DLD1 (cell line): ENCODE measurements around the gene ZNF549.
"Not testable (repeated sequence)": the region's sequence is repeated elsewhere in the genome, so short reads cannot be mapped to it uniquely, and the experiment has no call there.

Experiments
- in situ Hi-C: cut with HindIII; loops from 2 replicates; pipeline ENCODE4 v1.10.0; 2017; ENCODE audit warnings: low sequenced_read_pairs

ZNF549 gene

DNA sequence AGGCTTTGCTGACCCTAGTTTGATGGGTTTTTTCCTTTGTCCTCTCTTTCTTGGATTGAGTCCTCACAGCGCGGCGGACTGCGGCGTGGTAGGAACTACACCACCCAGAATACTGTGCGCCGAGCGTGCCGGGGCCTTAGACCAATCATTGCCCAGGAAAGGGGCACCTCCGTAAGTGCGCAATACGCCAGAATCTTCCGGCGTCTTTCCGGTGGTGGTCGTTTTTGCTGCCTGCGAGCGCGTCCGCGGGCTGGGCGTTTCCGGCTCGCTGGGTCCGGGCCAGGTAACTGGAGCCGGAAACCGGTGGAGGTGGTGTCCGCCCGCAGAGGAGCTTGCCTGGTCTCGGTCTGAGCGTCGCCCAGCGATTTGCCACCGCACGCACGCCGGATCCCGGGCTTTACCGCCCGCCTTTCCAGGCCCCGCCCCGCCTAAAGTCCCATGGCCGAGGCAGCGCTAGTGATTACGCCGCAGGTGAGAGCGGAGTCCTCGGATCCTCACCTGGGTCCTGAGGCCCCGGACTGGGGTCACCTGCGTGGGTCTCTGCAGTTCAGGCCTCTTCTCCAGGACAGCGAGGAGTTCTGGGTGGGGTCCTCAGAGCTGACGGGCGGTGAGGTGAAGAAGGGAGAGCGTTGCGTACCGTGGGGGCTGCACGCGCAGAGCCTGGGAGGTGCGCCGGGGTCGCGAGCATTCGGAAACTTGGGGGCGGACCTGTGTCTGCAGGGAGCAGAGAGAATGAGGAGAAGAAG, at the start of gene ZNF549:
Gene ZNF549, plus strand, starts transcription at position 221 of the 746 bp plus-strand sequence. Its CDS starts 218 bp downstream, at position 439.
- in situ Hi-C loops: no loop called here

DNA sequence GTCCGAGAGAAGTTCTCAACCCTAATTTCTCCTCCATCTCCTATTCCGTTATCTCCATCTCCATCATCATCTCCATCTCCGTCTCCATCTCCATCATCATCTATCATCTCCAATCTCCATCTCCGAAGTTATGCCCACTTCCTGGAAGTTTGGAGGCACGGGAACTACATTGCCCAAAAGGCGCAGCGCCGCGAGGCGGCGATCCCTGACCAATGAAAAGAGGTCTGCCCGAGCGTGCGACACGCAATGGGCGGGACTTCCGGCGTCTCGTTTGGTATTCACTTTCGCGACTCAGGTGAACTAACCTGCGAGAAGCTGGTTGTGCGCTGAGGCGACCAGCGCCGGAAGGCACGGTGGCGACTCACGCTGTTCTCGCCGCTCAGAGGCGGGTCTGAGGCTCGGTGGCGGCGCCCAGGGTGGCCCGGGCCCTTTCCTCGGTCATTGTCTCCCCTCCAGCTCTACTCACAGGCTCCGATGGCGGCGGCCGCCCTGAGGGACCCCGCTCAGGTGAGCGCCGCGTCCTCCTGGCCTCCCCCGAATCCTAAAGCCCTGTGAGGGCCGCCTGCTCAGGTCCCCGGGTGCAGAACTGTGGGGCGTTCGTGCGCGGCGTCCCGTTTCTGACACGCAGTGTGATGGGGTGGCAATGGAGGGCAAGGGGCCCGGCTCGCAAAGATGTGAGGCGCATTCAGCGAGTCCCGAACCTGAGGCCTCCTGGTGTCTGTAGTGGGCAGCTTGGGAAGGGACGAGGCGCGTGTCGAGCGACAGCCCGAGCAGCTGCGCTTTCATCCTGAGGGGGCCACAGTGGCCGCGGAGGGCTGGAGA, 39.5 kb upstream of the ZNF549 start, which contains the start of gene ZNF419:
Gene ZNF419, plus strand, starts transcription at position 274 of the 822 bp plus-strand sequence. Its CDS starts 201 bp downstream, at position 475.
- in situ Hi-C loops: not testable (repeated sequence)

DNA sequence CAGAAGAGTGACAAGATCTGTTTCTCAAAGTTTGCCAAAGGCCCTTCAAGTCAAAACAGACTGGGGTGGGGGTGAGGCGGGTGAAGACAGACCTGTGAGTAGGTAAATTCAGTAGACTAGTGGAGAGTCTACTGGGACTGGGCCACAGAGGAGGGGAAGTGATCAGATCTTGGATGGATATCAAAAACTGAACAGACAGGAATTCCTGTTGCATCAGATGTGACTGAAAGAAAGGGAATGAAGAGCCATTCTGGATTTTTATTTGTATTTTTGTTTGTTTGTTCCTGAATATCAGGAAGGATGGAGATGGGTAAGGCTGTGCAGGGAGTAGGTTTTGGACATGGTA, 38.9 kb upstream of the ZNF549 start:
- in situ Hi-C loops: not testable (repeated sequence)

DNA sequence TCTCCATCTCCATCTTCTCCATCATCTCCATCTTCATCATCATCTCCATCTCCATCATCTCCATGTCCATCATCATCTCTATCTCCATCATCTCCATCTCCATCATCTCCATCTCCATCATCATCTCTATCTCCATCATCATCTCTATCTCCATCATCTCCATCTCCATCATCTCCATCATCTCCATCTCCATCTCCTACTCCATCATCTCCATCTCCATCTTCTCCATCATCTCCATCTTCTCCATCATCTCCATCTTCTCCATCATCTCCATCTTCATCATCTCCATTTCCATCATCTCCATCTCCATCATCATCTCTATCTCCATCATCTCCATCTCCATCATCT, 27.9 kb upstream of the ZNF549 start:
- in situ Hi-C loops: not testable (repeated sequence)

DNA sequence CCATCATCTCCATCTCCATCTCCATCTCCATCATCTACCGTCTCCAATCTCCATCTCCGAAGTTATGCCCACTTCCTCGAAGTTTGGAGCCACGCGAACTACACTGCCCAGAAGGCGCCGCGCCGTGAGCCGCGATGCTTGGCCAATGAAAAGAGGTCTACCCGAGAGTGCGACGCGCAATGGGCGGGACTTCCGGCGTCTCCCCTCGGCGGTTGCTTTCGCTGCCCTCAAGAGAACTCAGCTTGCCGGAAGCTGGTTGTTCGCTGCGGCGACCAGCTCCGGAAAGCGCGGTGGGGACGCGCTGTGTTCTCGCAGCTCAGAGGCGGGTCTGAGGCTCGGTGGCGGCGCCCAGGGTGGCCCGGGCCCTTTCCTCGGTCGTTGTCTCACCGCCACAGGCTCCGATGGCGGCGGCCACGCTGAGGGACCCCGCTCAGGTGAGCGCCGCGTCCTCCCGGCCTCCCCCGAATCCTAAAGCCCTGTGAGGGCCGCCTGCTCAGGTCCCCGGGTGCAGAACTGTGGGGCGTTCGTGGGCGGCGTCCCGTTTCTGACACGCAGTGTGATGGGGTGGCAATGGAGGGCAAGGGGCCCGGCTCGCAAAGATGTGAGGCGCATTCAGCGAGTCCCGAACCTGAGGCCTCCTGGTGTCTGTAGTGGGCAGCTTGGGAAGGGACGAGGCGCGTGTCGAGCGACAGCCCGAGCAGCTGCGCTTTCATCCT, 27.3 kb upstream of the ZNF549 start, which contains the start of gene ZNF773:
Gene ZNF773, plus strand, starts transcription at position 259 of the 716 bp plus-strand sequence. Its CDS starts 143 bp downstream, at position 402.
- in situ Hi-C loops: not testable (repeated sequence)

DNA sequence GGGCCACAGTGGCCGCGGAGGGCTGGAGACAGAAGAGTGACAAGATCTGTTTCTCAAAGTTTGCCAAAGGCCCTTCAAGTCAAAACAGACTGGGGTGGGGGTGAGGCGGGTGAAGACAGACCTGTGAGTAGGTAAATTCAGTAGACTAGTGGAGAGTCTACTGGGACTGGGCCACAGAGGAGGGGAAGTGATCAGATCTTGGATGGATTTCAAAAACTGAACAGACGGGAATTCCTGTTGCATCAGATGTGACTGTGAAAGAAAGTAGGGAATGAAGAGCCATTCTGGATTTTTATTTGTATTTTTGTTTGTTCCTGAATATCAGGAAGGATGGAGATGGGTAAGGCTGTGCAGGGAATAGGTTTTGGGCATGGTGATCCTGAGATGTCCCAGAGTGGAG, 26.8 kb upstream of the ZNF549 start:
- in situ Hi-C loops: not testable (repeated sequence)

DNA sequence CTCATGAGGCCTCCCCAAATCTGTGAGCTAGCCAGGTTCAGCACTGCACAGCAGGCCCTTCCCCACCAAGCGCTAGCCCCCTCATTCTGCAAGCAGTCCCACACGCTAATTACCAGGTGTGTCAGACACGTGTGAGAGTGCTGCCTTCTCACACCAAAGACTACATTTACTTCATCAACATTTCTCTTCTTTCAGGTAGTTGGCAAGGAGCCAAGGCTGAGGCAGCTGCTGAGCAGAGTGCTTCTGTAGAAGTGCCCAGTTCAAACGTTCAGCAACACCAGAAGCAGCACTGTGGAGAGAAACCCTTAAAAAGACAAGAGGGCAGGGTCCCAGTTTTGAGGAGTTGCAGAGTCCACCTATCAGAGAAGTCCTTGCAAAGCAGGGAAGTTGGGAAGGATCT, 21.0 kb upstream of the ZNF549 start:
- in situ Hi-C loops: no loop called here

DNA sequence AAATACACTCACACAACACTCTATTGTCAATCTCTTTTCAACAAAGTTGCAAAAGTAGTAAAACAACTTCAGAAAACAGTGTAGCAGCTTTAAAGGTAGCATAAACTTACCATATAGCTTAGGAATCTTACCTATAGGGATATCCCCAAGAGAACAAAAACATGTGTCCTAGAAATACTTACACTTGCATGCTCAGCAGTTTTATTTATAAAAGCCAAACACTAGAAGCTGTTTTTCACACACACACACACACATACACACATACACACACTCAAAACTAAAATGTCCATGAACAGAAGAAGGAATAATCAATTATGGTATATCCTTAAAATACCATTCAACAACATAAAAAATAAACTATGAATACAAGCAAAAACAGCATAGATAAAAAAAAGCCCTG, 15.7 kb upstream of the ZNF549 start:
- in situ Hi-C loops: no loop called here

DNA sequence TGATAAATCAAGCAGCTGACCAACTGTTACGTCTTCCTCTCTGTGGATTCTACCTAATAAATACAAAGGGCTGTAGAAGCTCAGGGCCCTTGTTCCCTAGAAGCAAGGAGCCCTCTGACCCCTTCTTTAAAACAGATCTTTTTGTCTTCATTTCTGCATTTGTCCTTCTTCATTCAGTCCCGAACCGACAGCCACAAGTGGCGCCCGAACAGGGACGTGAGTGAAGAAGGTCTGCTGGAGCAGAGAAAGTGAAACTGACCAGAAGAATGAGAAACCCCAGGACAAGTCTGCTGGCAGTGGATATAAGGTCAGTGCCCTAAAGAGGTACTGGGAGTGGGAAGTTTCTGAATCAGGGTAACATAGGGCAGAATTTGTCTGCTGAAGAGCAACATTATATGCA, 14.3 kb upstream of the ZNF549 start:
- in situ Hi-C loops: no loop called here

DNA sequence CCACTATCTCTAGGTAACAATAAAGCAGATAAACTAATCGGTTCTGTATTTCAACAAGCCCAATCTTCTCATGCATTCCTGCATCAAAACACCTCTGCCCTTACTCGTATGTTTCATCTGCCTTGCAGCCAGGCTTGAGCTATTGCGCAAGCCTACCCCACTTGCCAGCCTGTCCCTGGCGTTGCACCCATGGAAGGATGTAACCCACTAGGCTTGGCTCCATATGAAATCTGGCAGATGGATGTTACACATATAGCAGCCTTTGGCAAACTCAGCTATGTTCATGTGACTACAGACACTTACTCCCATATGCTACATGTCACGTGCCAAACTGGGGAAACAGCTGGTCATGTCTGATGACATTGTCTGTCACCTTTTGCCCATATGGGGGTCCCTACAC, 11.9 kb upstream of the ZNF549 start:
- in situ Hi-C loops: no loop called here

DNA sequence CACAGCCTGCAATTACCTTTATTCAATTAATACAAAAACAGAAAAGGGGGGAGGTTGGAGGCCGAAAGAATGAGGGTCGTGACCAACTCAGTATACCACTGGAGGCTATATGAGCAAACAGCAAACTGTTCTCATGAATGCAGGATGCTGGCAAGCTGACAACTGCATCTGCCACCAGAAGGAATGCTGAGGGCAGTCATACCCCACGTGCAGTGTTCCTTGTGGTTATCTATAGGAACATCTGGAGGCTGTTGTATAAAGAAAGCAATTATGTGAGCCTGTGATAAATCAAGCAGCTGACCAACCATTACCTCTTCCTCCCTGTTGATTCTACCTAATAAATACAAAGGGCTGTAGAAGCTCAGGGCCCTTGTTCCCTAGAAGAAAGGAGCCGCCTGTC, 9.1 kb upstream of the ZNF549 start:
- in situ Hi-C loops: not testable (repeated sequence)

DNA sequence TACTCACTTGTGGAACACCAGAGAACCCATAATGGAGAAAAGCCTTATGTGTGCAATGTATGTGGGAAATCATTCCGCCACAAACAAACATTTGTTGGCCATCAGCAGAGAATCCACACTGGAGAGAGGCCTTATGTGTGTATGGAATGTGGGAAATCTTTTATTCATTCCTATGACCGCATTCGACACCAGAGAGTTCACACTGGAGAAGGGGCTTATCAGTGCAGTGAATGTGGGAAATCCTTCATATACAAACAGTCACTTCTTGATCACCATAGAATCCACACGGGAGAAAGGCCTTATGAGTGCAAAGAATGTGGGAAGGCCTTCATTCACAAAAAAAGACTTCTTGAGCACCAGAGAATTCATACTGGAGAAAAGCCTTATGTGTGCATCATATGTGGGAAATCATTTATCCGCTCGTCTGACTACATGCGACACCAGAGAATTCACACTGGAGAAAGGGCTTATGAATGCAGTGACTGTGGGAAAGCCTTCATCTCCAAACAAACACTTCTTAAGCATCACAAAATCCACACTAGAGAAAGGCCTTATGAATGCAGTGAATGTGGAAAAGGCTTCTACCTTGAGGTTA, 10.9 kb downstream of the ZNF549 start:
- in situ Hi-C loops: no loop called here

DNA sequence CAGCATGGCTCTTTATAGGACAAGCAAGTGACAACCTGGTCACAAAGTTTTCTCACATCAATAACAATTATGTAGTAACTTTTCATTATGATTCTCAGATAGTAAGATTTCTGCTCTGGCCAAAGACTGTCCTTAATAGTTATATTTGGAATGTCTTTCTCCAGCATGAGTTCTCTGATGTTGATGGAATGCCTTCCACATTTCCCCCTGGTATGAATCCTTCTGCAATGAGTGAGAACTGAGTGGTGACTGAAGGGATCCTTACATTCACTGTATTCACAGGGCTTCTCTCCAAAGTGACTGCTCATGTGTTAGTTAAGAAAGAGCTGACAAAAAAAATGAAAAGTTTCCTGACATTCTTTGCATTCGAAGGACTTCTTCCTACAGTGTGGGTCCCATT, 19.4 kb downstream of the ZNF549 start:
- in situ Hi-C loops: no loop called here

DNA sequence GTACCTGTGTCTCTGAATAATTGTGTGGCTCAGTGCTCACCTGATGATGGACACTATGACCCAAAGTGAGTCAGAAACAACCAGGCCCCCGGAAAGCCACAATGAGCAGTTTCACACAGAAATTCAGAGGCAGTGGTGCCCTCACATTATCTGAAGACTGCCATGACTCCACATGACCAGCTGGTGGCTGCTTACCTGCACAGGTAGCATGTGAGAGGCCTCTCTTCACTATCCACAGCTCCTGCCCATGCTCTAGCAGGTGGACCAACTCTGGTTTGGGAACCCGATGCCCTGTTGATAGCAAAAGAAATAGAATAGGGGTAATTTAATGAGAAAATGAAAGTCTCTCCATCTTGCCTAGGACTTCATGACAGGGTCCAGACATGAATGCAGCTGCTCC, 25.3 kb downstream of the ZNF549 start:
- in situ Hi-C loops: no loop called here

DNA sequence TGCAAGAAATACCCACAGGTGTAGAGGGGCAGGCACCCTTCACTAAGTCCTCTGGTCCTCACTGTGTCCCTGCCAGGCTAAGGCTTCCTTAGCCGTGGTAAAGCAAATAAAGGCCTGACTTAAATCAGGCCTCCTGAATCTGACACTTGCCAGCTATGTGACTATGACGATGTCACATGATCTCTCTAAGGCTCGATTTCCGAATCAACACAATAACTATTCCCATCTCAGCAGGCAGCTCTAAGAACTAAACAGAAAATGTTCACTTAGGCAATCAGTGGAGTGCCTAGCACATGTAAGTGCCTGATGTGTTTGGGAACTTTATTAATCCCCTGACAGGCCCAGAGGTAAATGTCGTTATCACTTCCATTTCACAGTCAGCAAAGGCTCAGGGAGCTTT, 30.5 kb downstream of the ZNF549 start:
- in situ Hi-C loops: no loop called here

DNA sequence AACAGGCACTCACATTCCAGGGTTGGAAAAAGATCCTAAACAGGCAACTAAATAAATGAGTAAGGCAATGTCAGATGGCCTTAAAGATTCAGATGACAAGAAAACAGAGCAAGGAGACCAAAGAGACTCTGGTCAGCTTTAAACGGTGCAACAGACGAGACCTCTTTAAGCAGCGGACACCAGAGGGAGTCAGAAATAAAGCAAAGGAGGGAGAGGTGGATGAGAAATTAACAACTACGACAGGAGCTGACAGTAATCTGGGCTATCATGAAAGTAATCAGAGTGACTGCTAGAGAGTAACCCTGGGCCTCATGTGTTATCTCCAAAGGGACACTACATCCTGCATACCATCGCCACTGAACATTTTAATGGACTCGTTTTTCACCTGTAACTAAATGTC, 31.4 kb downstream of the ZNF549 start:
- in situ Hi-C loops: no loop called here

DNA sequence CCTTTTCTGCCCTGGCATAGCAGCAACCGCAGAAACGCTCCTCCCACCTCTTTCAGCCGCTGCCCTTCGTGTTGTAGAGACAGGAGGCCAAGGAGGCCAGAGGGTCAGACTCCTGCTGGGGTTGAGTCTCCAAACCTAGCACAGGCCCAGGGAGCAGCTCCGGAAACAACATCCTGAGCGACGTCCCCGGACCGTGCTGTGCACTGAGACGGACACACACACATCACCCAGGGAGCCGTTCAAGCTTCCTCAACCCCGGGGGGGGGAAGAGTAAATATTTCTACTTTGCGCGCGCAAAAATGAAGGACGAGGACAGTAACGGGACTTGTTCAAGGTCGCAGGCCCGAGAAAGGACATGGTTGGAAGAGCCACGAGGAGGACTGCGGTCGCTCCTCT, 31.9 kb downstream of the ZNF549 start:
- in situ Hi-C loops: no loop called here

DNA sequence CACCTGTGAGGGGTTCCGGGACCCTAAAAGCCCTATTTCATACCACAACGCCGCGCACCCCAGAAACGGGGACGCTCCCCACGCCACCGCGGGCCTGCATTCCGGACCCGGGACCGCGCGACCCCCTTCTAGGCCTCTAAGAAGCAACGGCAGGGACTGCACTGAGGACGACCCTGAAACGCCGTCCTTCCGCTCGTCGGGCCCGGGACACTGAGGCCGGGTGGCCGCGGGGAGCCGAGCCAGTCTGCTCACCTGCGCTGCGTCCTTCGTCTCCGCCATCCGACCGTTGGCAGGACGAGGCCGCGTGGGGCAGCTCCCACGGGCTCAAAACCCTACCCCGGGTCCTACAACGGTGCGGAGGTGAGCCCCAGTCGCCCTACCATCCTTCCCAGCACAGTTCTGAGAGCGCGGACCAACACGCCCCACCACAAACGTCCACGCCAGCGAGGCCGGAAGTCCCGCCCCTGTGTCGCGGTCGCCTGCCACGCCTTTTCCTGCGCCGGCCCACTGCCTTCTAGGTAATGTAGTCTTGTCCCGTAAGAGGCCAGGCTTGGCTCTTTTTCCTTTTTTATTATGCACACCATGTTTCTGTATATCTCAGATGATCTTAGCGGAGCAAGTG, 32.4 kb downstream of the ZNF549 start, which contains the start of gene ZNF550:
Gene ZNF550, minus strand, starts transcription at position 460 of the 622 bp plus-strand sequence. Its CDS starts 181 bp downstream, at position 279.
- in situ Hi-C loops: no loop called here

DNA sequence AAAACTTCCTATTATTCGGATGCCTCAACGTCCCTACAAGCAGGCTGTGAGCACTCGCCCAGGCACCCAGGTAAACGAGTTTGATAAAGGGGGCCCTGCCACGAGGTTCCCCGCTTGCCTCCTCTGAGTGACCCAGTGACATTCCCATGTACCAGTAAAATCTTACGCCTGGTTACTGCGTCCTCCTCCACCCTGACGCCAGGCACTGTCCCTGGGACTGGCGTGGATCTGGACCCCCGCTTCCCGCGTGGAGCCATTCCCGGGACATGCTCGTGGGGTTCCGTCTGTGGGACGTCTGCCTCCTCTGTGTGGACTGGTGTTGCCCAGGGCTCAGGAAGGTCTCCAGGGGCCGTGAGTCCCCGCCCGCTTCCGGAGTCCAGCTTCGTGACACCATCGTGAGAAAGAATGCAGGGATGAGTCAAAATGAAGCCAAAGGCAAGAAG, 32.9 kb downstream of the ZNF549 start:
- in situ Hi-C loops: no loop called here

DNA sequence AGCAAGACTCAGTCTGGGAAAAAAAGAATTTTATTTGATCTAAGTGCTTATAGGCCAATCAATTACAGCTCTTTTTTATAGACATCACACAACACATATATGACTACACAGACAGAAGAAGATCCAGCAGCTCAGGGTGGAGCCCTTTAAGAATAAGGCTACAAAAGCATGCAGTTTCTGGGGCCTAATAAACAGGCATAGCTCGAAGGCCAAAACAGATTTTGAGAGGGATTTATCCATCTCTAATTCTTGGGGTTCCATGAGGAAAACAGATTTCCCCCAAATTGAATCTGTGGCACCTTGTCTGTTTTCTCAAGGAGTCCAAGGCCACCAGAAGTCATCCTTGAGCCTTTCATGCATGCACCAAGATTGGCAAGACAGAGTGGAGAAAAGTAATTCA, 36.4 kb downstream of the ZNF549 start:
- in situ Hi-C loops: no loop called here
